Right atrium auricular region (tissue), 2 donors: ENCODE data around the gene MMUT. TPM values are rescaled to one million over a fixed set of nuclear protein-coding genes. Genes with fewer than 3 reads are reported as not detected.
"Not testable (repeated sequence)": the region's sequence is repeated elsewhere in the genome, so short reads cannot be mapped to it uniquely, and the experiment has no call there.

Source experiments
- DNase-seq: peaks from one replicate; pipeline ENCODE4 v3.0.0-alpha.2; 2019; ENCODE audit warnings: low spot score
- H3K27ac ChIP-seq, 2 donors: fragments of 200-600 bp; sonication (generic); 1 replicate in 1 of 2; 2 replicates in 1 of 2; pipeline ENCODE4 v1.5.1; 2016 to 2019
- H3K27me3 ChIP-seq, 2 donors: fragments of 200-600 bp; sonication (generic); one replicate each; pipeline versions ENCODE4 v1.5.1 to v1.6.0; 2017 to 2019
- H3K36me3 ChIP-seq: fragments of 200-600 bp; sonication (generic); one replicate; pipeline ENCODE4 v1.5.1; 2016
- H3K4me1 ChIP-seq, 2 donors: fragments of 200-600 bp; sonication (generic); one replicate each; pipeline versions ENCODE4 v1.5.1 to v1.6.0; 2017 to 2019
- H3K4me3 ChIP-seq, 2 donors: fragments of 200-600 bp; sonication (generic); 1 replicate in 1 of 2; 2 replicates in 1 of 2; pipeline ENCODE4 v1.5.1; 2017 to 2019; ENCODE audit warnings: mild to moderate bottlenecking in 1 of 2, moderate library complexity in 1 of 2
- H3K9me3 ChIP-seq, 2 donors: fragments of 200-600 bp; sonication (generic); one replicate each; pipeline ENCODE4 v1.5.1; 2019
- total RNA-seq, 2 donors: library from RNA; depleted of rRNA; stranded (reverse); fragments of >200 nt; gene quantifications; one replicate each; pipeline ENCODE4 v1.1.0, GENCODE V29; 2016
- TF ChIP-seq, protein P1 (sequence below), 2 donors: fragments of 200-600 bp; sonication (generic); IDR thresholded peaks; one replicate each; pipeline ENCODE4 v1.5.1; 2019; ENCODE audit warnings: antibody characterized with exemption in 2 of 2

The MMUT gene
- total RNA-seq, 2 donors from 2014 or later: 11.9 to 20.1 TPM

DNA sequence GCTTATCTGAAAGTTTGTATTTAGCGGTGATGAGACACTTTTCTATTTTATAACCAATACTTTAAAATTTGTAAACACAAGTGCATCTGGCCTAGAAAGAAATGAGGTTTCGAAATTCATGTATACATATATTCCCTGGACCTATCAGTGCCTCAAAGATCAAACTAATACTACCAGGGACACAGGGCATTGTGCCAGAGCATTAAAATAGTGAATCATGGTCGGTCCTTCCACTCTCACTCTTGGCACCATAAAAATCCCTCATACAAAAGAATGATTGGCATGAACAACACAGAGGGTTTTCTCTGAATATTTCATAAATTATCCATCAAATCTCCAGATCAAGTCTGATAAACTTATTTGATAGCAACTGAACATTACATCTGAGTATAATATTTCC, 62.0 kb downstream of the MMUT start:
- TF ChIP-seq, protein P1, sequence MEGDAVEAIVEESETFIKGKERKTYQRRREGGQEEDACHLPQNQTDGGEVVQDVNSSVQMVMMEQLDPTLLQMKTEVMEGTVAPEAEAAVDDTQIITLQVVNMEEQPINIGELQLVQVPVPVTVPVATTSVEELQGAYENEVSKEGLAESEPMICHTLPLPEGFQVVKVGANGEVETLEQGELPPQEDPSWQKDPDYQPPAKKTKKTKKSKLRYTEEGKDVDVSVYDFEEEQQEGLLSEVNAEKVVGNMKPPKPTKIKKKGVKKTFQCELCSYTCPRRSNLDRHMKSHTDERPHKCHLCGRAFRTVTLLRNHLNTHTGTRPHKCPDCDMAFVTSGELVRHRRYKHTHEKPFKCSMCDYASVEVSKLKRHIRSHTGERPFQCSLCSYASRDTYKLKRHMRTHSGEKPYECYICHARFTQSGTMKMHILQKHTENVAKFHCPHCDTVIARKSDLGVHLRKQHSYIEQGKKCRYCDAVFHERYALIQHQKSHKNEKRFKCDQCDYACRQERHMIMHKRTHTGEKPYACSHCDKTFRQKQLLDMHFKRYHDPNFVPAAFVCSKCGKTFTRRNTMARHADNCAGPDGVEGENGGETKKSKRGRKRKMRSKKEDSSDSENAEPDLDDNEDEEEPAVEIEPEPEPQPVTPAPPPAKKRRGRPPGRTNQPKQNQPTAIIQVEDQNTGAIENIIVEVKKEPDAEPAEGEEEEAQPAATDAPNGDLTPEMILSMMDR (IDR thresholded peaks at IDR 0.05): no peak
- no peaks in the 10 kb centered on the region for H3K27me3 ChIP-seq
- no peaks in the 10 kb centered on the region for H3K36me3 ChIP-seq
- no peaks in the 10 kb centered on the region for H3K4me1 ChIP-seq
- no peak for DNase-seq
- no peak overlapping the region for H3K27ac ChIP-seq
- H3K4me3 ChIP-seq: no peak overlapping the region
- H3K9me3 ChIP-seq: no peaks in the 10 kb centered on the region

- not testable (repeated sequence) for H3K9me3 ChIP-seq, DNase-seq, H3K36me3 ChIP-seq, H3K4me3 ChIP-seq, H3K4me1 ChIP-seq, H3K27ac ChIP-seq, H3K27me3 ChIP-seq
These were observed 76.2 kb downstream of the MMUT start for GRCh38 chr6:49386667-49387508.

DNA sequence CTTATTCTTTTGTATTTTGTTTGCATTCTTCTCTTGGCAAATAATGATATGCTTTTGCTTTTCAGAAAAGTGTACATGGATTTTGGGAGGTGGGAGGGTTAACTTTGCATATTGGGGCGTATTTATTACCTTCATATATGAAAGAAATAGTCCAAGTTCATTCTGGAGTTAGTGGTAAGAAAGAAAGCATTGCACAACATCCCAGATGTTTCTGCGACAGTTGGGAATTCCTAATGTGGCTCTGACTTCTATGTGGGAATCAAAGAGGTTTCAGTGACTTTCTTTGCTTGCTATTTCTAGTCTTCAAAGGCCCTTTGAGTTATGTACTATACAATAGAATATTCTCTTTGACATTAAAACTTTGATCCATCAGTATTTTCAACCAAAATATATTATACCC, 78.1 kb downstream of the MMUT start:
- H3K4me3 ChIP-seq: no peak overlapping the region
- DNase-seq: no peak
- H3K27ac ChIP-seq: no peak overlapping the region
- no peaks in the 10 kb centered on the region for H3K9me3 ChIP-seq
- no peaks in the 10 kb centered on the region for H3K4me1 ChIP-seq
- H3K36me3 ChIP-seq: no peaks in the 10 kb centered on the region
- no peaks in the 10 kb centered on the region for H3K27me3 ChIP-seq
- TF ChIP-seq, protein P1 (IDR thresholded peaks at IDR 0.05): no peak

Other genes starting within 250 kb of the MMUT start
- 1 to 10 TPM; 2.9 to 5.3 TPM for gene CENPQ, start 117 bp upstream of the MMUT start, total RNA-seq
- not detected for gene GLYATL3, start 36.7 kb upstream of the MMUT start, total RNA-seq
- under 1 TPM in 1 of 2 donors, not detected in 1; 0.75 TPM for gene C6orf141, start 87.4 kb upstream of the MMUT start, total RNA-seq
- 1 to 10 TPM; 1.3 to 2.0 TPM for gene RHAG, start 173.6 kb upstream of the MMUT start, total RNA-seq